Liver (tissue), 9 donors: ENCODE results near the gene MAMDC4. TPM values are rescaled to one million over a fixed set of nuclear protein-coding genes. Genes with fewer than 3 reads are reported as not detected.

Source experiments
- DNase-seq: peaks from one replicate; pipeline ENCODE4 v3.0.0-alpha.2; 2017; ENCODE audit warnings: low spot score
- H3K27ac ChIP-seq, 2 donors: one replicate each; pipeline ENCODE4 v1.7.0; 2013; ENCODE audit warnings: inconsistent platforms in 2 of 2, low read length in 2 of 2, control low read depth in 1 of 2, low read depth in 1 of 2, mild to moderate bottlenecking in 1 of 2
- H3K27me3 ChIP-seq, 4 donors: one replicate each; pipeline versions ENCODE4 v1.6.1 to v1.7.0; 2013; ENCODE audit warnings: low read length in 3 of 4, inconsistent platforms in 1 of 4, mild to moderate bottlenecking in 1 of 4, moderate library complexity in 1 of 4; ENCODE audit not compliant: control insufficient read depth in 4 of 4, insufficient read depth in 4 of 4
- H3K36me3 ChIP-seq, 4 donors: one replicate each; pipeline versions ENCODE4 v1.6.1 to v1.7.0; 2013; ENCODE audit warnings: low read length in 3 of 4, mild to moderate bottlenecking in 3 of 4, low read depth in 1 of 4, moderate library complexity in 1 of 4; ENCODE audit not compliant: control insufficient read depth in 4 of 4, insufficient read depth in 3 of 4
- H3K4me1 ChIP-seq, 4 donors: one replicate each; pipeline versions ENCODE4 v1.6.1 to v1.7.0; 2013; ENCODE audit warnings: low read length in 3 of 4, mild to moderate bottlenecking in 3 of 4, moderate library complexity in 1 of 4; ENCODE audit not compliant: control insufficient read depth in 4 of 4, insufficient read depth in 4 of 4
- H3K4me3 ChIP-seq, 3 donors: one replicate each; pipeline versions ENCODE4 v1.6.1 to v1.7.0; 2013; ENCODE audit warnings: low read length in 3 of 3, control low read depth in 1 of 3, low read depth in 1 of 3, mild to moderate bottlenecking in 1 of 3
- H3K9ac ChIP-seq, 2 donors: one replicate each; pipeline ENCODE4 v1.7.0; 2013; ENCODE audit warnings: low read length in 2 of 2, mild to moderate bottlenecking in 2 of 2, moderate library complexity in 2 of 2, control low read depth in 1 of 2, low read depth in 1 of 2
- H3K9me3 ChIP-seq, 4 donors: one replicate each; pipeline versions ENCODE4 v1.6.1 to v1.7.0; 2013; ENCODE audit warnings: low read length in 3 of 4; ENCODE audit not compliant: control insufficient read depth in 4 of 4
- ATF3 ChIP-seq: IDR thresholded peaks from 2 replicates; pipeline ENCODE4 v1.6.1; 2016; ENCODE audit warnings: antibody characterized with exemption
- CTCF ChIP-seq: fragments of 150-350 bp; IDR thresholded peaks from 2 replicates; pipeline ENCODE4 v1.5.1; 2017; ENCODE audit warnings: improper control_type of control experiment, low read depth, low read length; ENCODE audit not compliant: missing input control
- EGR1 ChIP-seq, 2 donors: IDR thresholded peaks; 2 replicates each; pipeline ENCODE4 v1.6.1; 2016 to 2018; ENCODE audit warnings: antibody characterized with exemption in 2 of 2, low read depth in 2 of 2
- FOXA1 ChIP-seq: IDR thresholded peaks from 2 replicates; pipeline ENCODE4 v1.6.1; 2016; ENCODE audit warnings: antibody characterized with exemption
- FOXA2 ChIP-seq: IDR thresholded peaks from 2 replicates; pipeline ENCODE4 v1.6.1; 2016; ENCODE audit warnings: antibody characterized with exemption
- GABPA ChIP-seq, 2 donors: IDR thresholded peaks in 1 of 2; conservative IDR thresholded peaks in 1 of 2; 2 replicates each; pipeline ENCODE4 v1.6.1; 2016; ENCODE audit warnings: antibody characterized with exemption in 2 of 2, mild to moderate bottlenecking in 1 of 2, moderate library complexity in 1 of 2
- HNF4A ChIP-seq, 2 donors: conservative IDR thresholded peaks; 2 replicates each; pipeline ENCODE4 v1.6.1; 2016; ENCODE audit warnings: antibody characterized with exemption in 2 of 2, mild to moderate bottlenecking in 2 of 2
- HNF4G ChIP-seq: IDR thresholded peaks from 2 replicates; pipeline ENCODE4 v1.6.1; 2016; ENCODE audit warnings: antibody characterized with exemption
- JUND ChIP-seq, 2 donors: IDR thresholded peaks; 2 replicates each; pipeline ENCODE4 v1.6.1; 2016; ENCODE audit warnings: antibody characterized with exemption in 2 of 2
- MAX ChIP-seq: IDR thresholded peaks from 2 replicates; pipeline ENCODE4 v1.6.1; 2016; ENCODE audit warnings: antibody characterized with exemption
- NR2F2 ChIP-seq: IDR thresholded peaks from 2 replicates; pipeline ENCODE4 v1.6.1; 2016; ENCODE audit warnings: antibody characterized with exemption
- RAD21 ChIP-seq, 2 donors: IDR thresholded peaks; 2 replicates each; pipeline ENCODE4 v1.6.1; 2016; ENCODE audit warnings: antibody characterized with exemption in 2 of 2, mild to moderate bottlenecking in 2 of 2
- REST ChIP-seq: IDR thresholded peaks from 2 replicates; pipeline ENCODE4 v1.6.1; 2016; ENCODE audit warnings: antibody characterized with exemption, mild to moderate bottlenecking
- RXRA ChIP-seq, 2 donors: IDR thresholded peaks; 2 replicates each; pipeline ENCODE4 v1.6.1; 2017 to 2018; ENCODE audit warnings: antibody characterized with exemption in 2 of 2, mild to moderate bottlenecking in 1 of 2
- TAF1 ChIP-seq: conservative IDR thresholded peaks from 2 replicates; pipeline ENCODE4 v1.6.1; 2016; ENCODE audit warnings: antibody characterized with exemption, mild to moderate bottlenecking
- YY1 ChIP-seq: IDR thresholded peaks from 2 replicates; pipeline ENCODE4 v1.6.1; 2016; ENCODE audit warnings: antibody characterized with exemption, mild to moderate bottlenecking
- ZBTB33 ChIP-seq: IDR thresholded peaks from 2 replicates; pipeline ENCODE4 v1.6.1; 2016; ENCODE audit warnings: antibody characterized with exemption
- WGBS: extraction: QIAGEN DNeasy Blood & Tissue Kit; methylation state at CpG from one replicate; pipeline ENCODE4 v1.1.7; 2013; 5-methylcytosine and 5-hydroxymethylcytosine counted together
- polyA plus RNA-seq, 2 donors: library from polyadenylated mRNA; stranded (reverse) in 1 of 2; unstranded in 1 of 2; fragments of 200-250 nt in 1 of 2; fragments of >200 nt in 1 of 2; fragmentation: Nextera tagmentation in 1 of 2; extraction: Ambion mirVana in 1 of 2; gene quantifications; one replicate each; pipeline versions ENCODE4 v1.2.1 to v1.2.3, GENCODE V29; 2013 to 2015
- total RNA-seq, 2 donors: library from RNA; depleted of rRNA; stranded (reverse); fragments of >200 nt; gene quantifications; one replicate each; pipeline ENCODE4 v1.2.3, GENCODE V29; 2014
- donor health status: healthy.
- donor health status: healthy.
- donor health status: healthy.
- donor health status: healthy.
- donor health status: healthy.

The MAMDC4 gene
- total and polyA plus RNA-seq, 4 donors = 2.4 to 8.1 (median 3.9) TPM

GRCh38 chr9:136896027-136896426 lies 43.9 kb downstream of the MAMDC4 start:
- H3K27me3 ChIP-seq = no peaks in the 10 kb centered on the region
- no peak overlapping the region for H3K27ac ChIP-seq
- 87% methylated on average over 11 of the region's 11 CpGs for WGBS
- TF ChIP-seq TAF1 (no peak), ZBTB33 (no peak), YY1 (no peak), RXRA (IDR thresholded peaks at IDR 0.05) (no peak), NR2F2 (no peak), HNF4G (no peak), GABPA (IDR thresholded peaks at IDR 0.05 in 1 of 2, conservative IDR thresholded peaks at IDR 0.05 in 1 of 2) (no peak), HNF4A (conservative IDR thresholded peaks at IDR 0.05) (no peak), EGR1 (IDR thresholded peaks at IDR 0.05; ENCODE audit: low read depth in 2 of 2) (no peak), FOXA1 (no peak), JUND (IDR thresholded peaks at IDR 0.05) (no peak), ATF3 (no peak), RAD21 (IDR thresholded peaks at IDR 0.05) (no peak)
- no peak overlapping the region for H3K4me3 ChIP-seq
- no peak for DNase-seq
- peaks cover 0 to 6% (median under 1%) of the 10 kb centered on the region in 4 donors for H3K4me1 ChIP-seq
- no peak overlapping the region for H3K9ac ChIP-seq
- H3K9me3 ChIP-seq = no peaks in the 10 kb centered on the region
- H3K36me3 ChIP-seq = peaks cover 0 to 14% (median 9%) of the 10 kb centered on the region in 4 donors

- no peaks in the 10 kb centered on the region for H3K9me3 ChIP-seq
- H3K27ac ChIP-seq = no peak overlapping the region
- TF ChIP-seq EGR1 (IDR thresholded peaks at IDR 0.05; ENCODE audit: low read depth in 2 of 2) (no peak), MAX (no peak), RXRA (IDR thresholded peaks at IDR 0.05) (no peak), FOXA2 (no peak), GABPA (IDR thresholded peaks at IDR 0.05 in 1 of 2, conservative IDR thresholded peaks at IDR 0.05 in 1 of 2) (no peak), HNF4A (conservative IDR thresholded peaks at IDR 0.05) (no peak), RAD21 (IDR thresholded peaks at IDR 0.05) (no peak), NR2F2 (no peak), ZBTB33 (no peak), ATF3 (no peak), YY1 (no peak), HNF4G (no peak), CTCF (no peak), JUND (IDR thresholded peaks at IDR 0.05) (no peak), TAF1 (no peak), REST (no peak)
- peaks cover 0 to 14% (median 9%) of the 10 kb centered on the region in 4 donors for H3K36me3 ChIP-seq
- no peak overlapping the region for H3K9ac ChIP-seq
- H3K4me1 ChIP-seq = peaks cover 10 to 31% (median 20%) of the 10 kb centered on the region in 4 donors
- H3K27me3 ChIP-seq = no peaks in the 10 kb centered on the region
- no peak overlapping the region for H3K4me3 ChIP-seq
- no peak for DNase-seq
- 95% methylated on average over 21 of the region's 21 CpGs for WGBS
Observed at GRCh38 chr9:136898483-136899100, 46.4 kb downstream of the MAMDC4 start.
